IPS-20b (cell line): ENCODE measurements around the gene ZC4H2.
"Not testable (repeated sequence)": the region's sequence is repeated elsewhere in the genome, so short reads cannot be mapped to it uniquely, and the experiment has no call there.

Experiments used
- H3K27ac ChIP-seq: one replicate; pipeline ENCODE4 v1.5.1; 2013; ENCODE audit warnings: low read length
- H3K27me3 ChIP-seq: 2 replicates; pipeline ENCODE4 v1.6.1; 2013; ENCODE audit warnings: mild to moderate bottlenecking, low read length, inconsistent platforms; ENCODE audit not compliant: insufficient read depth
- H3K36me3 ChIP-seq: 2 replicates; pipeline ENCODE4 v1.6.1; 2013; ENCODE audit warnings: low read depth, mild to moderate bottlenecking, inconsistent platforms, low read length, moderate library complexity; ENCODE audit not compliant: insufficient read depth
- H3K4me1 ChIP-seq: 2 replicates; pipeline ENCODE4 v1.6.1; 2013; ENCODE audit warnings: mild to moderate bottlenecking, control low read depth, inconsistent platforms, low read length, moderate library complexity; ENCODE audit not compliant: insufficient read depth
- H3K4me3 ChIP-seq: 2 replicates; pipeline ENCODE4 v1.5.1; 2013; ENCODE audit warnings: mild to moderate bottlenecking, low read length, inconsistent platforms
- H3K9ac ChIP-seq: 2 replicates; pipeline ENCODE4 v1.6.1; 2013; ENCODE audit warnings: low read depth, mild to moderate bottlenecking, inconsistent platforms, low read length, moderate library complexity
- H3K9me3 ChIP-seq: 2 replicates; pipeline ENCODE4 v1.6.1; 2013; ENCODE audit warnings: mild to moderate bottlenecking, low read depth, low read length, inconsistent platforms; ENCODE audit not compliant: insufficient read depth

Gene ZC4H2

GRCh38 chrX:64975989-64976672 lies at the start of gene ZC4H2:
ZC4H2 (minus strand) TSS chrX:64976450; CDS start chrX:64976377, 73 bp downstream.
- no peaks in the 10 kb centered on the region for H3K27me3 ChIP-seq
- no peaks in the 10 kb centered on the region for H3K36me3 ChIP-seq
- H3K27ac ChIP-seq, result peak within 1 kb of the TSS; percentile 92
- H3K9ac ChIP-seq, result peak within 1 kb of the TSS; percentile 94
- H3K4me1 ChIP-seq, result no peaks in the 10 kb centered on the region; the same call in 1 of the 2 replicates
- no peaks in the 10 kb centered on the region for H3K9me3 ChIP-seq
- H3K4me3 ChIP-seq, result peak within 1 kb of the TSS; percentile 96

- Histone ChIP-seq H3K9me3 (no peaks in the 10 kb centered on the region), H3K4me3 (no peak overlapping the region), H3K4me1 (no peaks in the 10 kb centered on the region), H3K9ac (no peak overlapping the region), H3K27ac (no peak overlapping the region), H3K27me3 (no peaks in the 10 kb centered on the region), H3K36me3 (no peaks in the 10 kb centered on the region)
Observed at GRCh38 chrX:65017451-65017850, 41.2 kb upstream of the ZC4H2 start.

GRCh38 chrX:65014230-65014629 lies 38.0 kb upstream of the ZC4H2 start:
- Histone ChIP-seq H3K27me3 (no peaks in the 10 kb centered on the region), H3K27ac (no peak overlapping the region), H3K4me3 (no peak overlapping the region), H3K9ac (no peak overlapping the region), H3K9me3 (no peaks in the 10 kb centered on the region), H3K36me3 (no peaks in the 10 kb centered on the region), H3K4me1 (no peaks in the 10 kb centered on the region)

GRCh38 chrX:65009459-65009858 lies 33.2 kb upstream of the ZC4H2 start:
- H3K4me3 ChIP-seq, result no peak overlapping the region

GRCh38 chrX:65002208-65002607 lies 26.0 kb upstream of the ZC4H2 start:
- not testable (repeated sequence) for H3K9me3 ChIP-seq, H3K27ac ChIP-seq, H3K4me3 ChIP-seq, H3K4me1 ChIP-seq, H3K36me3 ChIP-seq, H3K27me3 ChIP-seq, H3K9ac ChIP-seq

More at GRCh38 chrX:65009459-65009858, 33.2 kb upstream of the ZC4H2 start:
- Histone ChIP-seq H3K27ac (no peak overlapping the region), H3K27me3 (no peaks in the 10 kb centered on the region), H3K9me3 (no peaks in the 10 kb centered on the region), H3K36me3 (no peaks in the 10 kb centered on the region), H3K9ac (no peak overlapping the region), H3K4me1 (no peaks in the 10 kb centered on the region)

GRCh38 chrX:64996805-64997204 lies 20.6 kb upstream of the ZC4H2 start:
- no peak overlapping the region for H3K27ac ChIP-seq
- no peaks in the 10 kb centered on the region for H3K4me1 ChIP-seq

GRCh38 chrX:64994131-64994798 lies 18.0 kb upstream of the ZC4H2 start:
- H3K27me3 ChIP-seq, result no peaks in the 10 kb centered on the region
- no peaks in the 10 kb centered on the region for H3K4me1 ChIP-seq
- no peak overlapping the region for H3K9ac ChIP-seq
- no peak overlapping the region for H3K4me3 ChIP-seq
- no peaks in the 10 kb centered on the region for H3K9me3 ChIP-seq
- no peak overlapping the region for H3K27ac ChIP-seq
- no peaks in the 10 kb centered on the region for H3K36me3 ChIP-seq

More at GRCh38 chrX:64996805-64997204, 20.6 kb upstream of the ZC4H2 start:
- no peaks in the 10 kb centered on the region for H3K9me3 ChIP-seq
- no peaks in the 10 kb centered on the region for H3K36me3 ChIP-seq
- no peak overlapping the region for H3K4me3 ChIP-seq
- no peaks in the 10 kb centered on the region for H3K27me3 ChIP-seq
- no peak overlapping the region for H3K9ac ChIP-seq

- Histone ChIP-seq H3K4me1 (no peaks in the 10 kb centered on the region; the same call in 1 of the 2 replicates), H3K9ac (no peak overlapping the region), H3K27me3 (no peaks in the 10 kb centered on the region), H3K36me3 (no peaks in the 10 kb centered on the region), H3K9me3 (no peaks in the 10 kb centered on the region), H3K27ac (no peak overlapping the region), H3K4me3 (no peak overlapping the region)
Observed at GRCh38 chrX:64977830-64978229, 1.6 kb upstream of the ZC4H2 start.

GRCh38 chrX:64977051-64977450 lies 801 bp upstream of the ZC4H2 start:
- Histone ChIP-seq H3K4me3 (peak overlapping the region; percentile 96; the same call in 1 of the 2 replicates), H3K27ac (no peak overlapping the region), H3K4me1 (no peaks in the 10 kb centered on the region; the same call in 1 of the 2 replicates), H3K9me3 (no peaks in the 10 kb centered on the region), H3K36me3 (no peaks in the 10 kb centered on the region), H3K9ac (peak overlapping the region; percentile 94; the same call in 1 of the 2 replicates), H3K27me3 (no peaks in the 10 kb centered on the region)

- no peaks in the 10 kb centered on the region; the same call in 1 of the 2 replicates for H3K4me1 ChIP-seq
- H3K4me3 ChIP-seq, result peak overlapping the region; percentile 96
- H3K9me3 ChIP-seq, result no peaks in the 10 kb centered on the region
- no peak overlapping the region for H3K27ac ChIP-seq
- H3K36me3 ChIP-seq, result no peaks in the 10 kb centered on the region
- H3K27me3 ChIP-seq, result no peaks in the 10 kb centered on the region
- peak overlapping the region; percentile 94; the same call in 1 of the 2 replicates for H3K9ac ChIP-seq
Observed at GRCh38 chrX:64976673-64977040, 407 bp upstream of the ZC4H2 start.

- Histone ChIP-seq H3K4me1 (no peaks in the 10 kb centered on the region; the same call in 1 of the 2 replicates), H3K4me3 (peak overlapping the region; percentile 96), H3K27ac (peak overlapping the region; percentile 92), H3K27me3 (no peaks in the 10 kb centered on the region), H3K9me3 (no peaks in the 10 kb centered on the region), H3K9ac (peak overlapping the region; percentile 94), H3K36me3 (no peaks in the 10 kb centered on the region)
Observed at GRCh38 chrX:64975491-64975890, 759 bp downstream of the ZC4H2 start.

GRCh38 chrX:64925480-64925879 lies 50.8 kb downstream of the ZC4H2 start:
- H3K4me3 ChIP-seq, result no peak overlapping the region
- no peak overlapping the region for H3K27ac ChIP-seq
- H3K4me1 ChIP-seq, result no peaks in the 10 kb centered on the region
- peaks cover 4% of the 10 kb centered on the region; the same call in 1 of the 2 replicates for H3K36me3 ChIP-seq
- no peaks in the 10 kb centered on the region for H3K27me3 ChIP-seq
- no peak overlapping the region for H3K9ac ChIP-seq
- H3K9me3 ChIP-seq, result peaks cover 10% of the 10 kb centered on the region
